ENCODE data around the gene SPINT1.

DNA sequence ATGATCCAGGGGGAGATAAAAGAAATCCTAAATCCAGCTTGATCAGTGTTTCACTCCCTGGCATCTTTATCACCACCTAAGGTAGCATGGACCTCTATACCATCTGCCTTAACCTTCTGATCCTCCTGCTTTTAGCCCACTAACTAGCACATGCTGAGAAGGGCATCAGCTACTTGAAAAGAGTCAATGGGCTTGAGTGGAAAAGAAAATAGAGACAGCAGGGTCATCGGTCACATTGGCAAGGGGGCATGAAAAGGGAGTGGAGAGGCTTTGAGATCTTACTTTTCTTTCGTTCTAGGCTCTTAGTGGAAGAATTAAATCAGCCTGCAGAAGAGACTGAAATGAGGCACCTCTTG lies 37.2 kb upstream of the SPINT1 start:
- TF ChIP-seq POLR2A (IDR thresholded peaks at IDR 0.05), result no peak
- TF ChIP-seq, protein P1, sequence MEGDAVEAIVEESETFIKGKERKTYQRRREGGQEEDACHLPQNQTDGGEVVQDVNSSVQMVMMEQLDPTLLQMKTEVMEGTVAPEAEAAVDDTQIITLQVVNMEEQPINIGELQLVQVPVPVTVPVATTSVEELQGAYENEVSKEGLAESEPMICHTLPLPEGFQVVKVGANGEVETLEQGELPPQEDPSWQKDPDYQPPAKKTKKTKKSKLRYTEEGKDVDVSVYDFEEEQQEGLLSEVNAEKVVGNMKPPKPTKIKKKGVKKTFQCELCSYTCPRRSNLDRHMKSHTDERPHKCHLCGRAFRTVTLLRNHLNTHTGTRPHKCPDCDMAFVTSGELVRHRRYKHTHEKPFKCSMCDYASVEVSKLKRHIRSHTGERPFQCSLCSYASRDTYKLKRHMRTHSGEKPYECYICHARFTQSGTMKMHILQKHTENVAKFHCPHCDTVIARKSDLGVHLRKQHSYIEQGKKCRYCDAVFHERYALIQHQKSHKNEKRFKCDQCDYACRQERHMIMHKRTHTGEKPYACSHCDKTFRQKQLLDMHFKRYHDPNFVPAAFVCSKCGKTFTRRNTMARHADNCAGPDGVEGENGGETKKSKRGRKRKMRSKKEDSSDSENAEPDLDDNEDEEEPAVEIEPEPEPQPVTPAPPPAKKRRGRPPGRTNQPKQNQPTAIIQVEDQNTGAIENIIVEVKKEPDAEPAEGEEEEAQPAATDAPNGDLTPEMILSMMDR (IDR thresholded peaks at IDR 0.05), result no peak
